Naive thymus-derived CD8-positive, alpha-beta T cell (primary cell): Measurements from ENCODE around the gene SH3GL3. TPM values are rescaled to one million over a fixed set of nuclear protein-coding genes. Genes with fewer than 3 reads are reported as not detected.

ENCODE experiments used
- ATAC-seq, 2 donors: fragments of 150-1000 bp; cut with Tn5 transposase in 1 of 2; sonication (Bioruptor Pico), chemical (Tn5 transposase) in 1 of 2; 1 replicate in 1 of 2; 2 replicates in 1 of 2; pipeline ENCODE4 v1.10.0; 2021; ENCODE audit warnings: mild to moderate bottlenecking in 2 of 2, moderate library complexity in 2 of 2
- POLR2A ChIA-PET: fragments of 350-600 bp; sonication (Branson Sonifier 250); formaldehyde crosslinking; loops from one replicate; lab custom pipeline; 2021; ENCODE audit warnings: antibody characterized with exemption; lab: Charles Lee
- DNase-seq, 10 donors: peaks; one replicate each; pipeline versions ENCODE4 v3.0.0 to v3.0.0-alpha.2; 2020 to 2022
- H3K27ac Mint-ChIP-seq, 10 donors: one replicate each; pipeline ENCODE4 v1.8.0; 2020 to 2022; ENCODE audit warnings: mild to moderate bottlenecking in 10 of 10, mixed read lengths in 10 of 10, moderate library complexity in 4 of 10, inconsistent platforms in 1 of 10
- H3K27me3 Mint-ChIP-seq, 5 donors: one replicate each; pipeline ENCODE4 v1.8.0; 2021 to 2022; ENCODE audit warnings: mixed read lengths in 5 of 5
- H3K36me3 Mint-ChIP-seq, 3 donors: one replicate each; pipeline ENCODE4 v1.8.0; 2020 to 2022; ENCODE audit warnings: mixed read lengths in 3 of 3, mild to moderate bottlenecking in 2 of 3, inconsistent platforms in 1 of 3
- H3K4me1 Mint-ChIP-seq, 4 donors: one replicate each; pipeline ENCODE4 v1.8.0; 2021 to 2022; ENCODE audit warnings: mixed read lengths in 4 of 4
- H3K4me3 Mint-ChIP-seq, 10 donors: one replicate each; pipeline ENCODE4 v1.8.0; 2020 to 2022; ENCODE audit warnings: mild to moderate bottlenecking in 10 of 10, mixed read lengths in 10 of 10, moderate library complexity in 6 of 10, inconsistent platforms in 1 of 10
- H3K9me3 Mint-ChIP-seq, 9 donors: one replicate each; pipeline ENCODE4 v1.8.0; 2020 to 2022; ENCODE audit warnings: mixed read lengths in 9 of 9, mild to moderate bottlenecking in 3 of 9, inconsistent platforms in 1 of 9, moderate library complexity in 1 of 9
- polyA plus RNA-seq, 3 donors: library from polyadenylated mRNA; unstranded; fragments of 300-500 nt; fragmentation: Illumina TruSeq; gene quantifications; one replicate each; pipeline ENCODE4 v1.2.3, GENCODE V29; 2021
- total RNA-seq, 8 experiments: library from RNA in 2 of 8; stranded (reverse) in 2 of 8; gene quantifications; one replicate each; pipeline ENCODE4 v1.2.3 and lab custom pipeline; 2021 to 2026

SH3GL3 gene
- total and polyA plus RNA-seq, 5 experiments from 2014 or later, result not detected

DNA sequence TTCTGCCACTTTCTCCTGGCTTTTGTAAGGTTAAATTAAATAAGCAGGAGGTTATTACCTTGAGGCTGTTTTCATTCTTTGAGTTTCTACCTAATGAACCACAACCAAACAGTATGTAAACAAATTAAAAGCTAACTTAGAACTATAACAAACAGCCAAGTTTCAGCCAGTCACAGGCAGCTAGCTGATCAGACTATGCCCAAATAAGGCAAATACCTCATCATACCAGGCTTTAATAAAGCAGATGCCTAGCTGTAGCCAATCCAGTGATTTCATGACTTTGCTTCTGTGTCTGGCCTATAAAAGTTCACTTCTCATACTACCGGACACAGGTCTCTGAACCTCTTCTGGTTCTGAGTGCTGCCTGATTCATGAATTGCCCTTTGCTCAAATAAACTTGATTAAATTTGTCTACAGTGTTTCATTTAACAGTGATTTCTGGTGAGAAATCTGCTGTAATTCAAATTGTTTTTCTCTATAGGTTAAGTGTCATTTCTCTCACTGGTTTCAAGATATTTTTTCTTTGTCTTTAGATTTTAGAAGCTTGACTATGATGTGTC lies 24.2 kb downstream of the SH3GL3 start:
- Mint-ChIP-seq H3K4me3 (no peak overlapping the region), H3K27ac (no peak overlapping the region), H3K36me3 (peaks cover 0 to 4% (median 2%) of the 10 kb centered on the region in 3 donors), H3K27me3 (peaks cover 5 to 29% (median 11%) of the 10 kb centered on the region in 5 donors), H3K4me1 (no peaks in the 10 kb centered on the region), H3K9me3 (peaks cover 0 to 9% (median 0%) of the 10 kb centered on the region in 9 donors)
- ATAC-seq (no peak), DNase-seq (no peak)
- POLR2A ChIA-PET, result no interaction called here

GRCh38 chr15:83472151-83472550 lies 25.0 kb downstream of the SH3GL3 start:
- peaks cover 0 to 9% (median 0%) of the 10 kb centered on the region in 9 donors for H3K9me3 Mint-ChIP-seq
- no peak overlapping the region for H3K27ac Mint-ChIP-seq
- H3K4me3 Mint-ChIP-seq, result no peak overlapping the region
- H3K27me3 Mint-ChIP-seq, result peaks cover 5 to 29% (median 11%) of the 10 kb centered on the region in 5 donors
- POLR2A ChIA-PET, result no interaction called here
- ATAC-seq (no peak), DNase-seq (no peak)
- peaks cover 0 to 4% (median 2%) of the 10 kb centered on the region in 3 donors for H3K36me3 Mint-ChIP-seq
- no peaks in the 10 kb centered on the region for H3K4me1 Mint-ChIP-seq

GRCh38 chr15:83472797-83473196 lies 25.7 kb downstream of the SH3GL3 start:
- H3K9me3 Mint-ChIP-seq, result peaks cover 0 to 9% (median 0%) of the 10 kb centered on the region in 9 donors
- H3K4me3 Mint-ChIP-seq, result no peak overlapping the region
- POLR2A ChIA-PET, result no interaction called here
- no peaks in the 10 kb centered on the region for H3K4me1 Mint-ChIP-seq
- H3K27me3 Mint-ChIP-seq, result peaks cover 5 to 29% (median 11%) of the 10 kb centered on the region in 5 donors
- H3K27ac Mint-ChIP-seq, result no peak overlapping the region
- no peak for DNase-seq
- no peak for ATAC-seq
- H3K36me3 Mint-ChIP-seq, result peaks cover 0 to 4% (median 2%) of the 10 kb centered on the region in 3 donors

DNA sequence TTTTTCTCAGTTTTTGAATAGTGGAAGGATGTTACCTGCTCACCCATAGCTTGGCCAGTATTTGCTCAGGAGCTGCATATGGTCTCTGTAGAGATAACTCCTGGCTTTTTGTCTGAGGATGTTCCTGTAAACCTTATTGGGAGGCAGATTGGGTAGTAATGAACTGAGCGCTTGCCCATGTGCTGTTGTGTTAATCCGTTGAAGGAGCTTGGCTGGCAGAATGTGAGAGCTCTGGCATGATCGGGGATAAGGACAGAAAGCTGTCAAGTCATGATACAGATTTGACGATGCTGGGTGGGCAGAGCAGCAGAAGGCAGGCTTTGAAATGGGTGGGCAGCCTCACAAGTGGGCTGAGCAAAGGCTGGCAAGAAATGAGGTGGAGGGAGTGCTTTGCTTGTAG lies 27.4 kb downstream of the SH3GL3 start:
- Mint-ChIP-seq H3K9me3 (peaks cover 0 to 9% (median 0%) of the 10 kb centered on the region in 9 donors), H3K36me3 (peaks cover 0 to 4% (median 2%) of the 10 kb centered on the region in 3 donors), H3K4me3 (no peak overlapping the region), H3K27ac (no peak overlapping the region), H3K27me3 (peaks cover 7 to 27% (median 13%) of the 10 kb centered on the region in 5 donors), H3K4me1 (no peaks in the 10 kb centered on the region)
- ATAC-seq (no peak), DNase-seq (no peak)
- POLR2A ChIA-PET, result no interaction called here

DNA sequence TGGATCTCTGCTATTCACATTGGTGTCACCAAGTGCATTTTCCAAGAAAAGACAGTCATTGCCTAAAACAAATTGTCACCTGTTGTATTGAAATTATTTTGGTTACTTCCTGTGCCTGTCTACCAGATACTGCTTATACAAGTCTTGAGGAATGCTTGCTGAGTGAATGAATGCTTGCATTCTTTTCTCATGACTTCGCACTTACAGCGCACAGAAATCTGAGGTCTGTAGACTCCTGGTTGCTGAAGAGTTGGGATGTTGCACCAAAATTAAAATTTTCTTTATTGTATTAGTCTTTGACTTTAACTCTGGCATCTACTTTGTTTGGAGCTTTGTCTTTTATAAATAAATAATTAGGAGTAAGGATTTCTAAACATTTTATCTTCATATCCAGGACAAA lies 28.4 kb downstream of the SH3GL3 start:
- Mint-ChIP-seq H3K27ac (no peak overlapping the region), H3K4me1 (no peaks in the 10 kb centered on the region), H3K4me3 (no peak overlapping the region), H3K27me3 (peaks cover 6 to 25% (median 13%) of the 10 kb centered on the region in 5 donors), H3K9me3 (peaks cover 0 to 9% (median 0%) of the 10 kb centered on the region in 9 donors), H3K36me3 (peaks cover 0 to 4% (median 2%) of the 10 kb centered on the region in 3 donors)
- POLR2A ChIA-PET, result no interaction called here
- ATAC-seq (no peak), DNase-seq (no peak)

- DNase-seq, result no peak
- POLR2A ChIA-PET, result no interaction called here
- Mint-ChIP-seq H3K4me1 (no peaks in the 10 kb centered on the region), H3K27me3 (peaks cover 6 to 25% (median 13%) of the 10 kb centered on the region in 5 donors), H3K9me3 (peaks cover 0 to 9% (median 0%) of the 10 kb centered on the region in 9 donors), H3K36me3 (peaks cover 0 to 4% (median 2%) of the 10 kb centered on the region in 3 donors), H3K27ac (no peak overlapping the region), H3K4me3 (no peak overlapping the region)
- no peak for ATAC-seq
These were observed 28.9 kb downstream of the SH3GL3 start for GRCh38 chr15:83476066-83476465.

DNA sequence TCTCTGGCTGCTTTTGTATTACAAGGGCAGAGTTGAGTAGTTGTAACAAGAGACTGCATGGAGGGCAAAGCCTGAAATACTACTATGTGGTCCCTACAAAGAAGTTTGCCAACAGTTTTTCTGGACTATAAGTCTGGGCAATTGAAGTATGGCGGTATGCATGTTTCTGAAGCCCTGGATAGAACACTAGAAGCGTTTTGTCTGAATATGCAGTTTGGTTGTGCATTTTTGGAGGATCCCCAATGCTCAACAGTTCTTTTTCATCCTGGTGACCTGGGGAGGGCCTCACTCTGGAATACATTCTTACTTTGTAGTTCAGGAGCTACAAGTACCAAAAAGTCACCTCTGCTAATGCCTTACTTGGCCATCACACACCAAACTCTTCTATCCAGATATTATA lies 29.6 kb downstream of the SH3GL3 start:
- Mint-ChIP-seq H3K27ac (no peak overlapping the region), H3K4me1 (no peaks in the 10 kb centered on the region), H3K36me3 (peaks cover 0 to 4% (median 2%) of the 10 kb centered on the region in 3 donors), H3K27me3 (peaks cover 6 to 25% (median 13%) of the 10 kb centered on the region in 5 donors), H3K9me3 (peaks cover 0 to 9% (median 0%) of the 10 kb centered on the region in 9 donors), H3K4me3 (no peak overlapping the region)
- no peak for DNase-seq
- no peak for ATAC-seq
- POLR2A ChIA-PET, result no interaction called here

DNA sequence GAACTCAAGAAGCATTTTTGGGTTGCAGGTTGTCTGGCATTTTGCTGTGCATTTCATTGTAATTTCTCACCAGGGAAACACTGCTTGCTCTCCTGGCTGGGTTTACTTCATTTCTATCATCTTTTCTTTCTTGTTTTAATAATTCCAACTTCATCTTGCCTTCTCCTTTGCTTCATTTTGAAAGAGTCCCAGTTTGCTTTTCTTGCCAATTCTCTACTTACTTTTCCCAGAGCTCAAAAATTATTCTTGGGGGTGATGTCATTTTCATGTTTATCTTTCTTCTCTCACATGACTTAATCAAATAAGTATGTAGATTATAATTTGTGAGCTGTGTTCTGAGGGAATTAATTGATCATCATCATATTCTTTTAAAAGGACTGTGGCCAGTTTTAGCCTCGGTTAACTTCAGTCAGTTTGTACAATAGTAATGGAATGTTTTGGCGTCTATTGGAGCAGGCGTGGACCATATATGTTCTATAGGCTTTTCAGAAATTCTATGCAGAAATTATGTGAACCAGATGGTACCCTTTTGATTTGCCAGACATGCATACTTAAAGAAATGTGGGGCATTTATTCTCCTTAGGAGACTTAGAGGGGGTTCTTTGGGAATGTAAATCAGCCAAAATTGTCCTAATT lies 30.1 kb downstream of the SH3GL3 start:
- Mint-ChIP-seq H3K27me3 (peaks cover 4 to 25% (median 11%) of the 10 kb centered on the region in 5 donors), H3K9me3 (peaks cover 0 to 5% (median 0%) of the 10 kb centered on the region in 9 donors), H3K4me1 (no peaks in the 10 kb centered on the region), H3K36me3 (peaks cover 0 to 2% (median 2%) of the 10 kb centered on the region in 3 donors), H3K27ac (no peak overlapping the region), H3K4me3 (no peak overlapping the region)
- ATAC-seq, result no peak
- POLR2A ChIA-PET, result no interaction called here
- DNase-seq, result no peak

DNA sequence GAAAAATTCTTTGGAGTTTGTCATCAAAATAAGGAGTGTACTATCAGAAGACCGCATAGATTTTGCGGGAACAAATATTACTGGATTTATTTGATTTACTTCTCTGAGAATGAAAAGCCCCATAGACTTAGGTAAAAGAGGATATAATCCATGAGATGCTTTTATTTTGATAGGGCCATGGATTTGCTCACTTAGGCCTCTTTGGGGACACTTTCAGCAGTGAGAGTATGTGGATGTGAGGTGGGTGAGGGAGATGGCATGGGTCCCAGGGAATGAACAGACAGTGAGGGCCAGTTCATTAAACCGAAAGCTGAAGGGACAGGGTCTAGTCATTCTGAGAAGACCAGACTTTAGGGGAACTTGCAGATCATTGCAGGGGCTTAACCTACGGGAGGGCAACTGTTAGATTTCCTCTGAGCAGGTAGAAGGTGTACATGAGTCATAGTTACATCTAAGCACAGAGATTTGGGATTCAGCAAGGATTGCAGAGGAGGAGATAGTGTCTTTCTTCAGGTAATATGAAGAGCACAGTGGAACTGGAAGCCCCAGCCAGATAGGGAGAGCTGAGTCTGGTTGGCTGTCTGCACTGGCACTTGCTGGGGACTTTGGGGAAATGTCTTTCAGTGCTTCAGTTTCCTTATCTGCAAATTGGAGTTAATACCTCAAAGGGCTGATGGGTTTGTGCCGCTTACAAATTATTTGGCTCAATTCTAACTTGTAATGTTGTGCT lies 30.8 kb downstream of the SH3GL3 start:
- Mint-ChIP-seq H3K27ac (no peak overlapping the region), H3K36me3 (no peaks in the 10 kb centered on the region), H3K4me1 (no peaks in the 10 kb centered on the region), H3K4me3 (no peak overlapping the region), H3K27me3 (peaks cover 2 to 25% (median 6%) of the 10 kb centered on the region in 5 donors), H3K9me3 (no peaks in the 10 kb centered on the region)
- POLR2A ChIA-PET, result no interaction called here
- ATAC-seq (no peak), DNase-seq (no peak)

GRCh38 chr15:83483612-83484011 lies 36.5 kb downstream of the SH3GL3 start:
- Mint-ChIP-seq H3K27ac (no peak overlapping the region), H3K36me3 (peaks cover 0 to 6% (median 4%) of the 10 kb centered on the region in 3 donors), H3K4me3 (no peak overlapping the region), H3K9me3 (peaks cover 0 to 23% (median 8%) of the 10 kb centered on the region in 9 donors), H3K4me1 (no peaks in the 10 kb centered on the region), H3K27me3 (peaks cover 0 to 12% (median 4%) of the 10 kb centered on the region in 5 donors)
- POLR2A ChIA-PET, result no interaction called here
- DNase-seq (no peak), ATAC-seq (no peak)

- Mint-ChIP-seq H3K4me3 (no peak overlapping the region), H3K27me3 (peaks cover 0 to 10% (median 3%) of the 10 kb centered on the region in 5 donors), H3K9me3 (peaks cover 0 to 23% (median 8%) of the 10 kb centered on the region in 9 donors), H3K4me1 (no peaks in the 10 kb centered on the region), H3K36me3 (peaks cover 0 to 6% (median 4%) of the 10 kb centered on the region in 3 donors), H3K27ac (no peak overlapping the region)
- POLR2A ChIA-PET, result no interaction called here
- ATAC-seq (no peak), DNase-seq (no peak)
These were observed 37.5 kb downstream of the SH3GL3 start for GRCh38 chr15:83484636-83485035.

- Mint-ChIP-seq H3K27me3 (peaks cover 2 to 23% (median 4%) of the 10 kb centered on the region in 5 donors), H3K4me3 (no peak overlapping the region), H3K36me3 (peaks cover 0 to 6% (median 4%) of the 10 kb centered on the region in 3 donors), H3K9me3 (peaks cover 0 to 23% (median 8%) of the 10 kb centered on the region in 9 donors), H3K27ac (no peak overlapping the region), H3K4me1 (no peaks in the 10 kb centered on the region)
- ATAC-seq, result no peak
- DNase-seq, result no peak
- POLR2A ChIA-PET, result no interaction called here
These were observed 39.2 kb downstream of the SH3GL3 start for GRCh38 chr15:83486363-83486762.

DNA sequence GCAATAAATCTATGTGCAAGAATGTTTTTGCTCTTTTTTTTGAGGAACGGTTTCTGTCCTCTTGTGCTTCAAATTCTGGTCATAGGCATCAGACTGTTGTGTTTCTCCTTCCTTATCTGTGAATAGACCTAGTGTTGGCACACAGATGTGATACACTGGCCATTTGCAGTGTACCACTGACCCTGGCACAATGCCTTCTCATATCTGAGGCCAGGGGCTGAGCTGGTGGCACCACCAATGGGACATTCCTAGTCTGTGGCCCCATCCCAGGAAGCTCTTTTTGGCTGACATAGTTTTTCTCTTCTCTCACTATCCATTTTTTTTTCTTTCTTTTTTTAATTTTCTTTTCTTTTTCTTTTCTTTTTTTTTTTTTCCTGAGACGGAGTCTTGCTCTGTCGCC lies 40.4 kb downstream of the SH3GL3 start:
- H3K27ac Mint-ChIP-seq, result no peak overlapping the region
- peaks cover 2 to 25% (median 4%) of the 10 kb centered on the region in 5 donors for H3K27me3 Mint-ChIP-seq
- POLR2A ChIA-PET, result no interaction called here
- H3K9me3 Mint-ChIP-seq, result peaks cover 0 to 23% (median 8%) of the 10 kb centered on the region in 9 donors
- no peaks in the 10 kb centered on the region for H3K4me1 Mint-ChIP-seq
- H3K36me3 Mint-ChIP-seq, result peaks cover 0 to 6% (median 4%) of the 10 kb centered on the region in 3 donors
- no peak for ATAC-seq
- DNase-seq, result no peak
- H3K4me3 Mint-ChIP-seq, result no peak overlapping the region
